Small intestine (tissue), 7 donors: ENCODE measurements around the gene NTNG1. TPM values are rescaled to one million over a fixed set of nuclear protein-coding genes. Genes with fewer than 3 reads are reported as not detected.
"Not testable (repeated sequence)": the region's sequence is repeated elsewhere in the genome, so short reads cannot be mapped to it uniquely, and the experiment has no call there.

Experiments used
- DNase-seq, 2 donors: peaks; one replicate each; pipeline versions ENCODE4 v3.0.0 to v3.0.0-alpha.2; 2013
- FAIRE-seq: peaks from 2 replicates; lab custom pipeline; 2012; peaks lifted over from hg19 to GRCh38; lab: Jason Lieb, UNC
- H3K27ac ChIP-seq, 3 donors: one replicate each; pipeline ENCODE4 v1.5.1; 2013; ENCODE audit warnings: low read length in 2 of 3, mild to moderate bottlenecking in 2 of 3, control low read depth in 1 of 3, inconsistent platforms in 1 of 3, low read depth in 1 of 3, moderate library complexity in 1 of 3
- H3K27me3 ChIP-seq, 3 donors: one replicate each; pipeline ENCODE4 v1.6.1; 2013; ENCODE audit warnings: low read length in 3 of 3, inconsistent platforms in 1 of 3; ENCODE audit not compliant: control insufficient read depth in 3 of 3, insufficient read depth in 3 of 3
- H3K36me3 ChIP-seq, 3 donors: one replicate each; pipeline ENCODE4 v1.6.1; 2013; ENCODE audit warnings: low read length in 3 of 3, inconsistent platforms in 1 of 3, low read depth in 1 of 3, mild to moderate bottlenecking in 1 of 3, moderate library complexity in 1 of 3; ENCODE audit not compliant: control insufficient read depth in 3 of 3, insufficient read depth in 2 of 3
- H3K4me1 ChIP-seq, 3 donors: one replicate each; pipeline ENCODE4 v1.6.1; 2013; ENCODE audit warnings: low read length in 2 of 3, inconsistent platforms in 1 of 3, low read depth in 1 of 3, mild to moderate bottlenecking in 1 of 3, moderate library complexity in 1 of 3; ENCODE audit not compliant: control insufficient read depth in 3 of 3, insufficient read depth in 2 of 3
- H3K4me3 ChIP-seq, 3 donors: one replicate each; pipeline ENCODE4 v1.5.1; 2013; ENCODE audit warnings: low read length in 3 of 3, control low read depth in 1 of 3, inconsistent platforms in 1 of 3, low read depth in 1 of 3, mild to moderate bottlenecking in 1 of 3, moderate library complexity in 1 of 3
- H3K9me3 ChIP-seq, 2 donors: one replicate each; pipeline ENCODE4 v1.6.1; 2013; ENCODE audit warnings: low read depth in 1 of 2, low read length in 1 of 2; ENCODE audit not compliant: control insufficient read depth in 2 of 2, insufficient read depth in 1 of 2
- WGBS, 3 donors: extraction: QIAGEN DNeasy Blood & Tissue Kit; methylation state at CpG; one replicate each; pipeline ENCODE4 v1.1.7; 2013; 5-methylcytosine and 5-hydroxymethylcytosine counted together
- polyA plus RNA-seq, 4 donors: library from polyadenylated mRNA; stranded (reverse) in 3 of 4; unstranded in 1 of 4; fragments of 200-250 nt in 3 of 4; fragments of 120-200 nt in 1 of 4; gene quantifications; one replicate each; pipeline versions ENCODE4 v1.2.1 to v1.2.3, GENCODE V29; 2013
- donor health status: healthy with polysubstance abuse.
- donor health status: control.
- donor health status: control.
- donor health status: Bipolar disorder and iron deficiency.
- donor health status: healthy.

NTNG1 gene
- polyA plus RNA-seq, 4 donors = 0.27 to 0.65 TPM; not detected in 2

DNA sequence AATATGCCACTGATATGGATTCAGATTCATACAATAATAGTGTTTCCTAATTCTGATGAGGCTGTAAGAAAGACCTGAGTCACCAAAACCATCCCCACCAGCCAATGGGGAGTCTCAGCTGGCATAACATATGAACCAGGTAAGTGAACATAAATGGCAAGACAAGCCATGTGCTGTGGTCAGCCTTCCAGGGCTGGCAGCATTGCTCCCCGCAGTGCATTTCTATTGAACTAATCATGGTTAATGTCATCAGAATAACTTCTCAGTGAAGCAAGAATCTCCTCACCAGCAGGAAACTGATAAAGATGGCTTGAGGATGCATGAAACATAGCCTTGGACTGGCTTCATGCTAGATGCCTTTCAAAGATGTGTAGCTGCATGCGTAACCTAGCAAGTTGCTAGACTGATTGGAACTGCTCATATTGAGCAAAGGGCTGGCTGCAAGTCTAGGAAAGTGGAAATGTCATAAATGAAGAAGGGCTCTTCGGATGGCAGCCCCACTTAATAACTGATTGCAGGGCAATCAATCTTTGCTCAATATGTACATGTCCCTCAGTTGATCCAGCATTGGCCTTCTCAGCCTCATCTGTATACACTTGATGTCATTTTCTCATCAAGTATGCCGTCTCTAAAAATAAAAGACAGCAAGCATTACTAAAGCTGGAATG lies 88.0 kb downstream of the NTNG1 start:
- Histone ChIP-seq H3K4me1 (no peaks in the 10 kb centered on the region), H3K27ac (no peak overlapping the region), H3K27me3 (no peaks in the 10 kb centered on the region), H3K4me3 (no peak overlapping the region), H3K36me3 (no peaks in the 10 kb centered on the region), H3K9me3 (no peaks in the 10 kb centered on the region)
- no peak for FAIRE-seq
- WGBS, 3 donors = 79 to 86% (median 82%) methylated on average over 4 of the region's 4 CpGs
- DNase-seq = no peak

DNA sequence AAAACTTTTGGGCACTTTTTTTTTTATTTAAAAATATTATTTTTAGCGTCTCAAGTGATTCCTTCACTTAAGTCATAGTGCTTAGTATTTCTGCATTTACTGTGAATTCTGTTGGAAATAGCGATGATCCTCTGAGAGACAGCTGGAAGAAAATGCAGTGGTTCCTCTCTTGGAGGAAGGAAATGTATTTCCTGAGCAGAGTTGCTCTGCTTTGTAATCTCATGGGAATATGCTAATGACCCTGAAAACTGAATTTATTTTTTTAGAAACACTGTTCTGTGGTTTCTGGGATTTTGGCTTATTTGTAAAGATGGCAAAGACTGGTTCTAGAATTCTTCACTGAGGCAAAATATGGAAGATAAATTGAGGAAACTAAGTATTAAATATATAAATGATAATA lies 88.9 kb downstream of the NTNG1 start:
- DNase-seq (no peak), FAIRE-seq (no peak)
- Histone ChIP-seq H3K27me3 (no peaks in the 10 kb centered on the region), H3K27ac (no peak overlapping the region), H3K4me3 (no peak overlapping the region), H3K36me3 (no peaks in the 10 kb centered on the region), H3K4me1 (no peaks in the 10 kb centered on the region), H3K9me3 (no peaks in the 10 kb centered on the region)
- 62 to 86% (median 83%) methylated on average over 2 of the region's 2 CpGs for WGBS, 3 donors

DNA sequence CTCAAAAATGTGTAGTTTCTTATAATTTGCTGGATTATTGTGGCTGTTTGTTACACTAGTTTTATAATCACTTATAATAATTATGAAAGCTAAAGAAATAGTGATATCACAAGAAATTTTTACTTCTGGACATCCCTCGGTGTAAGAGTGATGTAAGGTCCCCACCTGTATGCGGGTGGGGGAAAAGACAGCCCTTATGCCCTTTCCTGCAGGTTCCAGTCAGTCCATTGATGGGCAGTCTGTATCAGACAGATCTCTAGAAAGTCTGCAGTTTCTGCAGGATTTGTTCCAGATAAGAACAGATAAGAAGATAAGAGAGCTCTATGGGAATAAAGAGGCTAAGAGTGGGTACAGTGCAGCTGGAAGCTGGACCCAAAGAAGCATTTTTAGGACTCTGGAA lies 89.3 kb downstream of the NTNG1 start:
- WGBS, 3 donors = 89 to 91% (median 89%) methylated on average over 2 of the region's 2 CpGs
- DNase-seq (no peak), FAIRE-seq (no peak)
- Histone ChIP-seq H3K27me3 (no peaks in the 10 kb centered on the region), H3K9me3 (no peaks in the 10 kb centered on the region), H3K4me1 (no peaks in the 10 kb centered on the region), H3K4me3 (no peak overlapping the region), H3K36me3 (no peaks in the 10 kb centered on the region), H3K27ac (no peak overlapping the region)

DNA sequence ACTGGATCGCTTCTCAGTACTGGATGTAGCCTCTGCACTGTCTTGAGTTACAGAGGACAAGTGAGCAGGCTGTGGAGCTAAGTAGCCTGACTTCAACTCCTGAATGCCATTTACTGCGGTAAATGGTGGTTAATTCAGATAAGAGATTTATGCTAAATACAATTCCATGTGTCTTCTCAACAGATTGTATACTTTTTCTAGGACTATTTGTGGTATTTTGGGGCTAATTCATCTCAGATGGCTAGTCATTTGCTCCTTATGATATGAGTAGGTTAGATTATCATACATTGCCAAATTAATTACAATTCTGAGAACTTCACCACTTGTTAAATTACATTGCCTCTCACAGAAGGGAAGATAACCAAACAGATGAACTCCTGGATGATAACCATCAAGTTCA lies 90.5 kb downstream of the NTNG1 start:
- DNase-seq (no peak), FAIRE-seq (no peak)
- H3K27ac ChIP-seq = no peak overlapping the region
- peaks cover 0 to 3% of the 10 kb centered on the region in 2 donors for H3K9me3 ChIP-seq
- no peaks in the 10 kb centered on the region for H3K4me1 ChIP-seq
- no peak overlapping the region for H3K4me3 ChIP-seq
- WGBS, 3 donors = 16 to 66% (median 37%) methylated on average over 2 of the region's 2 CpGs
- no peaks in the 10 kb centered on the region for H3K27me3 ChIP-seq
- no peaks in the 10 kb centered on the region for H3K36me3 ChIP-seq

DNA sequence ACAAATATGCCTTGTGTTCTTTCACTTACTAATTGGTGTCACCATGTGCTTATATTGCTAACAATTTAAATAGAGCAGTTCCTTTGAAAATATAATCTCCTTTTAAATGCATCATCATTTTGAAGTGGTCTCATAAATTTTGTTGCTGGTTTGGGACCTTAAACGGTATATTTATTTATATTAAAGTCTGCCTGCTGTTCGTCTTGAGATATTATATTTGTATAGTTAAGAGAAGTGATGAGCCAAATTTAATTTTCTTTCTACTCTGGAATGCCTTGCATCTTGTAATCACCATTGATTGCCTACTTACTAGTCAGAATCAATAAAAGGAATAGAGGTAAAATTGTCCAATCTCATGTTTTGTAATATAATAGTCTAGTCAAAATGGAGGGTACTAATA lies 91.6 kb downstream of the NTNG1 start:
- no peaks in the 10 kb centered on the region for H3K4me1 ChIP-seq
- H3K9me3 ChIP-seq = peaks cover 0 to 8% of the 10 kb centered on the region in 2 donors
- FAIRE-seq (no peak), DNase-seq (no peak)
- no peak overlapping the region for H3K27ac ChIP-seq
- H3K27me3 ChIP-seq = no peaks in the 10 kb centered on the region
- no peak overlapping the region for H3K4me3 ChIP-seq
- no peaks in the 10 kb centered on the region for H3K36me3 ChIP-seq
- WGBS, 3 donors = 66 to 84% (median 75%) methylated on average over 2 of the region's 2 CpGs

DNA sequence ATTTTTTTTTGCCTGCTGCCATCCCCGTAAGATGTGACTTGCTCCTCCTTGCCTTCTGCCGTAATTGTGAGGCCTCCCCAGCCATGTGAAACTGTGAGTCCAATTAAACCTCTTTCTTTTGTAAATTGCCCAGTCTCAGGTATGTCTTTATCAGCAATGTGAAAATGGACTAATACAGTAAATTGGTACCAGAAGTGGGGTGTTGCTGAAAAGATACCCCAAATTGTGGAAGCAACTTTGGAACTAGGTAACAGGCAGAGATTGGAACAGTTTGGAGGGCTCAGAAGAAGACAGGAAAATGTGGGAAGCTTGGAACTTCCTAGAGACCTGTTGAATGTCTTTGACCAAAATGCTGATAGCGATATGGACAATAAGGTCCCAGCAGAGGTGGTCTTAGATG lies 95.9 kb downstream of the NTNG1 start:
- not testable (repeated sequence) for H3K4me1 ChIP-seq, DNase-seq, FAIRE-seq, H3K27me3 ChIP-seq, H3K36me3 ChIP-seq, H3K27ac ChIP-seq, H3K4me3 ChIP-seq
- peaks cover 0 to 13% of the 10 kb centered on the region in 2 donors for H3K9me3 ChIP-seq
- 93 to 97% (median 96%) methylated on average over 3 of the region's 3 CpGs for WGBS, 3 donors

DNA sequence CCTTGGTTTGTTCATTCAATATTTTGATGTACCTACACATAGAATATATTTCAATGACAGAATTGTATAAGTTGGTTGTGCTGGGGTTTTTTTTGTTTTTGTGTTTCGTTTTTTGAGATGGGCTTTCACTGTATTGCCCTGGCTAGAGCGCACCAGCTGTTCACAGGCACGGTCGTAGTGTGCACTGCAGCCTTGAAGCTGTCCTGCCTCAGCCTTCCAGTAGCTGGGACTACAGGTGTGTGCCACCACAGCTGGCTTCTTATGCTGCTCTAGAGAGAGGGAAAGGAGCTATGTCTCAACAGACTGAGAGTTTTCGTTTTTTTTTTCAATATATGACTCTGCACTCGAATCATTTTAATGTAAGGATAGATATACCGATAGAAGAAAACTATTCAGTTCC lies 102.6 kb downstream of the NTNG1 start:
- Histone ChIP-seq H3K27me3 (no peaks in the 10 kb centered on the region), H3K27ac (no peak overlapping the region), H3K36me3 (no peaks in the 10 kb centered on the region), H3K4me1 (no peaks in the 10 kb centered on the region), H3K4me3 (no peak overlapping the region), H3K9me3 (no peaks in the 10 kb centered on the region)
- FAIRE-seq = no peak
- 75 to 84% (median 78%) methylated on average over 7 of the region's 7 CpGs for WGBS, 3 donors
- no peak for DNase-seq

DNA sequence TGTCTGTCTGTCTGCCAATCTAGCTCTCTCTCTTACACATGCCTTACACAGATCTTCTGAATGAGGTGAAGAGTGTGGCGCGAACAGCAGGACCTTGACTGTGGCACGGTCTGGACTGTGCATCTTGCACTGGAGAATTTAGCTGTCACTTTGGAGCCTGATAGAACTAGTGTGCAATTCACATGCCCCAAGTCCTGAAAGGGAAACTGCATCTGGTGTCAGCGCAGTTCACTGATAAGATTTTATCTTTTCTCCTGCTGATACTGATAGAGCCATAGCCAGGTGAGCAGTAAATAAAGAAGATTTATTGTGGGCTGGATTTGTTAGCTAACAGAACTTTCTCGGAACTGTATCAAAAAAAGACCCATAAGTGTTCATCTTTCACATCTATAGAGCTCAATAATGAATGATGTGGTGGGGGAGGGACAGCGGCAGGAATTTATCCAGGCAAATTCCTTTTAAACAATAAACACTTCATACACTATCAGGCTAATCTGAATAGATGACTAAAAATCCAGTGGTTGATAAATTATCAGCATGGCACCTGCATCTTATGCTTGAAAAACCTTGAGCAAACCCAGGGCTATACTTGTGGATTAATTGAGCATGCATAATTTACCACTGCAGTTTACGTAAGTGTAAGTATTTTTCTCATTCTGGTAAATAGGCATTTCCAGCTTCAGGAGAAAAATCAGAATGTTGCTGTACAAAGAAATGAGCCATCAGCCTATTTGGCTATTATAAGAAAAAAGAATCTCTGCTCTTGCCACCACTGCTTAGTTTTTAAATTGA lies 104.1 kb downstream of the NTNG1 start:
- no peaks in the 10 kb centered on the region for H3K9me3 ChIP-seq
- 26 to 51% (median 33%) methylated on average over 7 of the region's 7 CpGs for WGBS, 3 donors
- no peak overlapping the region for H3K4me3 ChIP-seq
- H3K4me1 ChIP-seq = no peaks in the 10 kb centered on the region
- FAIRE-seq (no peak), DNase-seq (no peak)
- no peaks in the 10 kb centered on the region for H3K27me3 ChIP-seq
- H3K27ac ChIP-seq = no peak overlapping the region
- no peaks in the 10 kb centered on the region for H3K36me3 ChIP-seq
